ENCODE results near the gene IQCE.
A peak's percentile ranks its signal among the peaks of the same experiment; 100 is the strongest.

The IQCE gene

GRCh38 chr7:2558629-2559282 is at the start of gene IQCE:
Gene IQCE (plus strand): TSS chr7:2558979. CDS start chr7:2559182, 203 bp downstream.
- DNase-seq: peak; percentile 85

DNA sequence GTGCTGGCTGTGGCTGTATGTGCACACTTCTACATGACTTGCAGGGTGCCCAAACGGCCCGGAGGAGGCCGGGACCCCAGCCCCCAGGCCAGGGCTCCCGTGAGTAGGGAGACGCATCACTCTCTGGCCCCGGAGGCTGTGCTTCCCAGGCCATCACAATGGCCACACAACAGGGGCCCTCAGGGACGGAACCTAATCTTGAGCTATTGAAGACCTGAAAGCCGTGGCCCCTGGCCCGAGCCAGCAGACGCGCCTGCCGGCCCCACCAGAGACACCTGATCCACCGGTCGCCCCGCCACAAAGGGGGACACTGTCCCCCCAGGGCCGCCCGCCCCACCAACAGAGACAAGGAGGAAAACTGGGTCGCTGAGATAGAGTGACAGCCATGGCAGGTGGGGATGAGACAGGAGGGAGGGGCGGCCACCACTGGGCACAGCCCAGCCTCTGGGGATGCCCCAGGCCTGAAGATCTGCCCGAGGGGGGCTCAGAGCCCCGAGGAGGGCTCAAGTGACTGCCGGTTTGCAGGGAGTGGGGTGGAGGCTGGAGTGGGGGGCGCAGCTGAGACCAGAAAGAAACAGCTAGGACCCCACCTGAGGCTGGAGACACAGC is 49.4 kb upstream of the IQCE start:
- no peak for DNase-seq

- no peak for DNase-seq
Measured at GRCh38 chr7:2510130-2510776, 48.5 kb upstream of the IQCE start.

- DNase-seq: peak; percentile 84
Measured at GRCh38 chr7:2510909-2511768, 47.6 kb upstream of the IQCE start.

GRCh38 chr7:2511769-2512168 is 47.0 kb upstream of the IQCE start:
- DNase-seq: no peak

GRCh38 chr7:2512179-2512661 is 46.6 kb upstream of the IQCE start:
- DNase-seq: no peak

DNA sequence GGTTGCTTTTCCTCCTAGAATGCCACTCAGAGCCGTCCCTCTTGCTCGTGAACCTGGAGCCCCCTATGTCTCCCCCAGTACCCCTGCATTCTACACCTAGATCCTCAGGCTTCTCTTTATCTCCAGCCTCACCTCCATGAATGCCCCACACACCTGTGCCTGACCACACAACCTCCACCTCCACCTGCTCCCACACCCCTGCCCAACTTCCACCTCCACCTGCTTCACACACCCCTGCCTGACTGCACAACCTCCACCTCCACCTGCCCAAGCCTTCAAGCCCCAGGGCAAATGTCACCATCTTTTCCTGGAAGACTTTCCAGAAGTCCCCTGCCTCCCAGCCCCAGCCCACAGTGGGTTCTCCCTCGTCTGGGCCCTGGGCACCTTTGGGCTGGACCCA is 46.1 kb upstream of the IQCE start:
- no peak for DNase-seq

DNA sequence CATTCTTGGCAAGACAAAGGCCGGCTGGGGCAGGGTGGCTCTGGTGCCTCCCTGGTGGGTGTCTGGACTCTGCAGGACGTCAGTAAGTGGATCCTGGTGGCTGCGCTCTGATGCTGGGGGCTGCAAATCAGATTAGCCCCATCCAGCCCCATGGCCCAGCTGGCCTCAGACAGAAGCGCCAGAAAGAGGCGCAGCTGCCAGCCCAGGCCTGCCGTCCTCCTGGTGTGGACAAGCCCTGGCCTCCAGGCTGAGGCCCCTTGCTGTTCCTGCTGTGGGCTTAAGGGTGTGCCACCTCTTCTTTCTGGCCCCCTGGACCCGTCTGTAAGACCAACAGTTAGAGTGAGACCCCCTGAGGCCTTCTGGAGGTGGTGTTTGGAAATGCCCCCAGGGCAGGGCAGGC is 45.1 kb upstream of the IQCE start:
- DNase-seq: no peak

GRCh38 chr7:2514473-2515423 is 44.0 kb upstream of the IQCE start:
- no peak for DNase-seq

GRCh38 chr7:2515424-2516193 is 43.2 kb upstream of the IQCE start:
- DNase-seq: no peak

- DNase-seq: no peak
Measured at GRCh38 chr7:2516194-2516555, 42.6 kb upstream of the IQCE start.

DNA sequence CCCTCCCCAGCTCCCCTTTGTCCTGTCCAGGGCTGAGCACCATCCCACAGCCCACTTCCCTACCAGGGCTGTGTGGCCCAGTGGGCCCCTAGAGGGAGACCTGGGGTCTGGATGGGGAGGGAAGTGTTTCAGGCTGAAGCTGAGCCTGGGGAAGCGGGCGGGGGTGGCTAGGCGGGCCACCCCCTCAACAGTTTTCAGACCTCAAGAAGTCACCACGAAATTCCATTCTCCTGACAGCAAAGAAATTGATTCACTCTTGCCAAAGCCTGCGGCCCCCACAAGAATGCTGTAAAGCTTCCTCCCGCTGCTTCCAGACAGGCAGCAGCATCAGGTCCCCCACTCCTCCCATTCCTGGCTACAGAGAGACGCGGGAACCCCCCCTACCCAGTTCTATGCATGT is 41.8 kb upstream of the IQCE start:
- DNase-seq: no peak

GRCh38 chr7:2517678-2518507 is 40.9 kb upstream of the IQCE start:
- DNase-seq: no peak

DNA sequence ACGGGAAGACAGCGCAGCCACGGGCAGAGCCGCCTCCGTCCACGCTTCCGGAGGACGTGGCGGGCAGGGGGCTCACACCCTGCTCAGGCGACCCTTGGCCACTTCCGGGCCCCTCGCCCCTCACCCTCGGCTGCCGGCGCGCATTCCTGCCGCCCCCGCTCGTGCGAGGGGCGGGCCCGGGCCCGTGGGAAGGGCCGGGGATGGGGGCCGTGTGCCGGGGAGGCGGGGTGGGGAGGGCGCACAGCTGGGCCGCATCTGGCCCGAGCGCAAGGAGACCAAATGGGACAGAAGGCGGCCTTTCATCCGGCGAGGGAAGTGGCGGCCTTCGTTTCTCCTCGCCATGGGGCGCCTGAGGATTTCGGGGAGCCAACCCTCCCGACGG is 40.1 kb upstream of the IQCE start:
- no peak for DNase-seq

DNA sequence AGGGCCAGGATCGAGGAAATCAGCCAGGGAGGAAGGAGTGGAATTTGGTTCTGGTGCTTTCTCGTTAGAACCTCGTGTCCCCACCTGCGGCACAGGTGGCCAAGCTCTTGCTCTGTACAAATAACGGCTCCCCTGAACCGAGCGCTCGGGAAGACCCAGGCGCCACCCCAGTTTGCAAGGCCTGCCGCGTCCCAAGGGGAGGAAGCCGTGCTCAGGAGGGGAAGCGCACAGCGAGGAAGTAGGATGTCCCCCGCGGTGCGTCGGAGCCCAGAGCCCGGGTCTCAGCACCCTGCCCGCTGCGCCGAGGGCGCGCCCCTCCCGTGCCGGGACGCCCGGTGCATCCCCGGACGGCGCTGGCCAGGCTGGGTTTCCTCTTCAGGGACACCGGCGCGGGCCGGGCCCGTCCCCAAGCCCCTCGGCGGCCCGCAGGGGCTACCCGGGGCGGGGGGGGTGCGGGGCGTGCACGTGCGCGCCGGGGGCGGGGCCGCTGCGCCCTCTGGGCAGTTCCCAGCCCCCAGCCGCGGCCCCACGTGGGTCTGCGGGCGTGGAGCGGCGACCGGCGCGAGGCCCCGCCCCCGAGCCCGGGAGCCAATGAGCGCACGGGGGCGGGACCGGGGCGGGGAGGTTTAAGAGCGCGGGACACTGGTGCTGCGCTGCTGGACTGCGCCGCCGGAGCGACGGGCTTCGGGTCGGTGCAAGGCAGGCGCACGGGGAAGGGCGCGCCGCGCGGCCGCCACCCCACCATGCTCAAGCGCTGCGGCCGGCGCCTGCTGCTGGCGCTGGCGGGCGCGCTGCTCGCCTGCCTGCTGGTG is 39.5 kb upstream of the IQCE start, which contains the start of gene LFNG:
Gene LFNG, plus strand, starts transcription at position 656 of the 812 bp plus-strand sequence. Its CDS starts 88 bp downstream, at position 744.
- peak; percentile 93 for DNase-seq

GRCh38 chr7:2520131-2520760 is 38.5 kb upstream of the IQCE start:
- DNase-seq: no peak

DNA sequence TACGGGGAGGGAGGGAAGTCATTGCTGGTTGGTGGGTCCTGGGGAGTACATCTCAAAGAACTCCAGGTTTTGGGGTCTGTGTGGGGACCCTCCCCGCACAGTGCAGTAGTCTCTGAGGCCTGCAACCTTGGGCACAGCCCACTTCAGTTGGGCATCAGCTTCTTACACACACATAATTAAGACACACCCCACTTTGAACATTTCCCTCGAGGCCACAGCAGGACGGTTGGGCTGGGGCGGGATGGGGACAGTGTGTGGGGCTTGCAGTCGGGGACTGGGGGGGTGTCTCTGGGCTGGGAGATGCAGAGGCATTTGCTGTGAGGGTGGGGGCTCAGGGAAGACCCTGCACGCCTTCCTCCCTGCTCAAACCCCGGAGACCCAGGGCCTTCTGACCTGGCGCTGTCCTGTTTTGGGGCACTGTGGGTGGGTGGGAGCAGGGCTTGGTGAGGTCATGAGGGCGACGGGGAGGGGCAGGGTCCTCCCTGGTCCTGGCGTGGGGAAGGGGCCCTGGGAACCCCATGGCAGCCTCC is 38.0 kb upstream of the IQCE start:
- no peak for DNase-seq

DNA sequence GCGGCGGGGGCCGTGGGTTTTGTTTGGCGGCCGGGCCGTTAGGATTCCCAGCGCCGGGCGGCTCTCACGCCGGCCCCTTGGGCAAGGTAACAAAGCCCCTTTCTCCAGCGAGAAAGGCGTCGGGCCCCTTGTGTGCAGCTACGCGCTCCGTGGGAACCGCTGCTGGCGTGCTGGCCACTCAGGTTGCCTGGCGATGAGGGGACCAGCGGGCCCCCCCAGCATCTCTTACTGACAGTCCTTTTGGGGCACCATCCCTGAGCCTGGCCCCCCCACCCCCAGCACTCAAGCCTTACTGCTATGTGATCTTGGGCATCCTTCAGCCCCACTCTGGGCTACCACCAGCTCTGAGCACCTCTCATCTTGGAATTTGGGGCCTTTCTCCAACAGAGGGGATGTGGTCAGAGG is 37.4 kb upstream of the IQCE start:
- DNase-seq: no peak
